OCI-LY1 (cell line): ENCODE measurements around the gene NKAIN2.

Experiments used
- H2AFZ ChIP-seq: fragments of 200-600 bp; sonication (generic), shearing (Covaris generic); 2 replicates; pipeline ENCODE4 v1.6.0; 2014; ENCODE audit warnings: antibody characterized with exemption, mild to moderate bottlenecking, low read length
- H3F3A ChIP-seq: fragments of 200-600 bp; sonication (generic), shearing (Covaris generic); 2 replicates; pipeline ENCODE4 v1.6.0; 2014; ENCODE audit warnings: mild to moderate bottlenecking, antibody characterized with exemption, low read length, moderate library complexity; ENCODE audit not compliant: insufficient read depth
- H3K27ac ChIP-seq: fragments of 200-600 bp; sonication (generic); 2 replicates; pipeline ENCODE4 v1.5.1; 2014; ENCODE audit warnings: low read length, mixed run types, mild to moderate bottlenecking, low read depth; ENCODE audit not compliant: poor library complexity, severe bottlenecking
- H3K27me3 ChIP-seq: fragments of 200-600 bp; sonication (generic); 2 replicates; pipeline ENCODE4 v1.6.0; 2014; ENCODE audit warnings: antibody characterized with exemption, mild to moderate bottlenecking, low read length, moderate library complexity; ENCODE audit not compliant: insufficient read depth
- H3K36me3 ChIP-seq: fragments of 200-600 bp; sonication (generic); 2 replicates; pipeline ENCODE4 v1.6.1; 2014; ENCODE audit warnings: mild to moderate bottlenecking, antibody characterized with exemption, low read length, moderate library complexity, mixed read lengths; ENCODE audit not compliant: insufficient read depth
- H3K4me1 ChIP-seq: fragments of 200-600 bp; sonication (generic); 2 replicates; pipeline ENCODE4 v1.5.1; 2014; ENCODE audit warnings: mild to moderate bottlenecking, low read length, moderate library complexity; ENCODE audit not compliant: insufficient read depth, severe bottlenecking
- H3K4me2 ChIP-seq: fragments of 200-600 bp; sonication (generic), shearing (Covaris generic); 2 replicates; pipeline ENCODE4 v1.6.1; 2014; ENCODE audit warnings: low read length
- H3K4me3 ChIP-seq: fragments of 200-600 bp; sonication (generic); 2 replicates; pipeline ENCODE4 v1.5.1; 2014; ENCODE audit warnings: low read length, low read depth, mild to moderate bottlenecking, mixed read lengths; ENCODE audit not compliant: poor library complexity, severe bottlenecking
- H3K79me2 ChIP-seq: fragments of 200-600 bp; shearing (Covaris generic); 2 replicates; pipeline ENCODE4 v1.6.1; 2016; ENCODE audit warnings: mixed run types, low read length, mixed read lengths; ENCODE audit not compliant: insufficient read depth
- H3K9ac ChIP-seq: fragments of 200-600 bp; sonication (generic), shearing (Covaris generic); 2 replicates; pipeline ENCODE4 v1.6.1; 2014; ENCODE audit warnings: mild to moderate bottlenecking, low read length, mixed read lengths
- H3K9me2 ChIP-seq: fragments of 200-600 bp; sonication (generic), shearing (Covaris generic); 2 replicates; pipeline ENCODE4 v1.6.1; 2014; ENCODE audit warnings: low read depth, mild to moderate bottlenecking, low read length, mixed read lengths
- H3K9me3 ChIP-seq: fragments of 200-600 bp; shearing (Covaris generic); 2 replicates; pipeline ENCODE4 v1.6.1; 2014; ENCODE audit warnings: low read length, mixed read lengths
- H4K20me1 ChIP-seq: fragments of 200-600 bp; sonication (generic), shearing (Covaris generic); 2 replicates; pipeline ENCODE4 v1.6.0; 2016; ENCODE audit warnings: mild to moderate bottlenecking, low read length; ENCODE audit not compliant: insufficient read depth
- EZH2 ChIP-seq: fragments of 200-600 bp; sonication (generic), shearing (Covaris generic); IDR thresholded peaks from 2 replicates; pipeline ENCODE4 v1.8.0; 2017; ENCODE audit warnings: borderline replicate concordance, mixed run types, mild to moderate bottlenecking, antibody characterized with exemption, low read length, moderate library complexity, mixed read lengths
- TF ChIP-seq, protein P1 (sequence below): fragments of 200-600 bp; sonication (generic), shearing (Covaris generic); IDR thresholded peaks from 2 replicates; pipeline ENCODE4 v1.5.1; 2017; ENCODE audit warnings: mild to moderate bottlenecking, antibody characterized with exemption, low read length, moderate library complexity, mixed read lengths

Gene NKAIN2

DNA sequence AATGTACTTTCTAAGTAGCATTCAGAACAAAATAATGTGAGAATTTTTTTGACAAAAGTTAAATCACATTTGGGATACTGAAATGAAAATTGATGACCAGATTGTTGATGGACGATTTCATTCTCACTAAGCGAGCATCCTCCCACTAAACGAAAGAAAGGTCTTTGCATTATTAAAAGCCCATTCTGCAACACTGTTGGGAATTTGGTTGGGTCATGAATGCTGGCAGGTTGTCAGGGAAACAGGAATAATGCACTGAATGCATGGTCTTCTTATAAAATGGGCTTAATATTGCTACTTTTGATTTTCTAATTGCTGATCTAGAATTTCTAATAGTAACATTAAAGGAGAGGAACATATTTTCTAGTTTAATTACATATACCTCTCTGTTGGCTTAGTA lies 229.8 kb downstream of the NKAIN2 start:
- Histone ChIP-seq H3K4me3 (no peak overlapping the region), H2AFZ (no peak overlapping the region), H3K27ac (no peak overlapping the region), H3K4me1 (no peaks in the 10 kb centered on the region), H3K79me2 (no peaks in the 10 kb centered on the region), H4K20me1 (no peaks in the 10 kb centered on the region), H3K27me3 (no peaks in the 10 kb centered on the region), H3K36me3 (no peaks in the 10 kb centered on the region), H3K9me3 (no peaks in the 10 kb centered on the region), H3K9ac (no peak overlapping the region), H3F3A (no peaks in the 10 kb centered on the region), H3K4me2 (no peak overlapping the region), H3K9me2 (no peaks in the 10 kb centered on the region)
- TF ChIP-seq, protein P1, sequence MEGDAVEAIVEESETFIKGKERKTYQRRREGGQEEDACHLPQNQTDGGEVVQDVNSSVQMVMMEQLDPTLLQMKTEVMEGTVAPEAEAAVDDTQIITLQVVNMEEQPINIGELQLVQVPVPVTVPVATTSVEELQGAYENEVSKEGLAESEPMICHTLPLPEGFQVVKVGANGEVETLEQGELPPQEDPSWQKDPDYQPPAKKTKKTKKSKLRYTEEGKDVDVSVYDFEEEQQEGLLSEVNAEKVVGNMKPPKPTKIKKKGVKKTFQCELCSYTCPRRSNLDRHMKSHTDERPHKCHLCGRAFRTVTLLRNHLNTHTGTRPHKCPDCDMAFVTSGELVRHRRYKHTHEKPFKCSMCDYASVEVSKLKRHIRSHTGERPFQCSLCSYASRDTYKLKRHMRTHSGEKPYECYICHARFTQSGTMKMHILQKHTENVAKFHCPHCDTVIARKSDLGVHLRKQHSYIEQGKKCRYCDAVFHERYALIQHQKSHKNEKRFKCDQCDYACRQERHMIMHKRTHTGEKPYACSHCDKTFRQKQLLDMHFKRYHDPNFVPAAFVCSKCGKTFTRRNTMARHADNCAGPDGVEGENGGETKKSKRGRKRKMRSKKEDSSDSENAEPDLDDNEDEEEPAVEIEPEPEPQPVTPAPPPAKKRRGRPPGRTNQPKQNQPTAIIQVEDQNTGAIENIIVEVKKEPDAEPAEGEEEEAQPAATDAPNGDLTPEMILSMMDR, result no peak
- no peak for TF ChIP-seq EZH2

DNA sequence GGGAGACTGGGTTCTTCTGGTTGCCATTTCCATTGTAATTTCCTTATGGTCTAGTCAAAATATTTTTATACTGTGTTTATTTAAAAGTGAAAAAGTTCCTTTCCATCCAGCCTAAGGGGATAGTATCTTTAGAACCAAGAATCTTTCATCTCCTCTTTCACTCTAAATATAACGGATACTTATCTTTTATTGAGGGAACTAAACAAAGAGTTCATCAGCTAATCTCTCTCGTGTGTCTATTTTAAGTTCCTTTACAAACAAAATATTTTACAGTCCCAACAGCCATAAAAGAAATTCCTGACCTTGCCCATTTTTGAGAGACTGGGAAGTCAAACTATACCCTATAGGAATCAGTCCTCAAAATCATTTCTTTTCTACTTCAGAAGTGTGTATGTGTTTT lies 232.7 kb downstream of the NKAIN2 start:
- no peaks in the 10 kb centered on the region for H4K20me1 ChIP-seq
- no peak for TF ChIP-seq EZH2
- TF ChIP-seq, protein P1, result no peak
- H3K9me3 ChIP-seq, result no peaks in the 10 kb centered on the region
- no peaks in the 10 kb centered on the region for H3K9me2 ChIP-seq
- H3K9ac ChIP-seq, result no peak overlapping the region
- H3K27me3 ChIP-seq, result no peaks in the 10 kb centered on the region
- H3K79me2 ChIP-seq, result no peaks in the 10 kb centered on the region
- H3K4me1 ChIP-seq, result no peaks in the 10 kb centered on the region
- H3K36me3 ChIP-seq, result no peaks in the 10 kb centered on the region
- no peak overlapping the region for H3K4me3 ChIP-seq
- H3K4me2 ChIP-seq, result no peak overlapping the region
- no peaks in the 10 kb centered on the region for H3F3A ChIP-seq
- no peak overlapping the region for H3K27ac ChIP-seq
- H2AFZ ChIP-seq, result no peak overlapping the region

DNA sequence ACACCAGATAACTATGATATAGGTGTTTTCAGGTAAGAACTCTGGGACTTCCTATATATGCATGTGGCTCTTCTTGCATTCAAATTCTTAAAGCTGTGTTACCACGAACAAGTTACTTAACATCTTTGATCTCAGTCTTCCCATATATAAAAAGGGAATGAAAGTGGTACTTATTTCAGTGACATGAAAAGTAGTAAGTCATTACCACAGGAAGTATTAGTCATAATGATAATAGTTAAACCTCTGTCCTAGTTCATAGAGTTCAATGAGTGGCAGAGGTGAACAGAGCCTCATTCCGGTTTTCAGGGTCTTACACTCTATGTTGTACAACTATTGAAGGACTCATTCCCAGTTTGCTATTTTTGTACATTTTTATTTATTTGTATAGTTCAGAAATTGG lies 237.0 kb downstream of the NKAIN2 start:
- no peak overlapping the region for H2AFZ ChIP-seq
- H3K9ac ChIP-seq, result no peak overlapping the region
- H3K9me3 ChIP-seq, result no peaks in the 10 kb centered on the region
- no peaks in the 10 kb centered on the region for H3K4me1 ChIP-seq
- TF ChIP-seq, protein P1, result no peak
- no peak for TF ChIP-seq EZH2
- no peak overlapping the region for H3K4me3 ChIP-seq
- no peaks in the 10 kb centered on the region for H4K20me1 ChIP-seq
- H3K27me3 ChIP-seq, result no peaks in the 10 kb centered on the region
- H3F3A ChIP-seq, result no peaks in the 10 kb centered on the region
- H3K4me2 ChIP-seq, result no peak overlapping the region
- H3K36me3 ChIP-seq, result no peaks in the 10 kb centered on the region
- H3K27ac ChIP-seq, result no peak overlapping the region
- H3K9me2 ChIP-seq, result no peaks in the 10 kb centered on the region
- no peaks in the 10 kb centered on the region for H3K79me2 ChIP-seq
